NCI-H1436 (cell line): ENCODE results near the gene PKP2.

Source experiments
- DNase-seq: peaks from one replicate; lab custom pipeline; 2025; lab: John Stamatoyannopoulos, UW

PKP2 gene

GRCh38 chr12:32809846-32810245 is 86.7 kb downstream of the PKP2 start:
- no peak for DNase-seq

- no peak for DNase-seq
These were observed 87.4 kb downstream of the PKP2 start for GRCh38 chr12:32809196-32809595.

GRCh38 chr12:32804301-32804700 is 92.3 kb downstream of the PKP2 start:
- no peak for DNase-seq

- DNase-seq = no peak
These were observed 95.2 kb downstream of the PKP2 start for GRCh38 chr12:32801269-32801980.

- DNase-seq = no peak
These were observed 102.3 kb downstream of the PKP2 start for GRCh38 chr12:32794281-32794680.

- no peak for DNase-seq
These were observed 106.7 kb downstream of the PKP2 start for GRCh38 chr12:32789916-32790315.

- no peak for DNase-seq
These were observed 107.1 kb downstream of the PKP2 start for GRCh38 chr12:32789446-32789845.

- DNase-seq = no peak
These were observed 108.2 kb downstream of the PKP2 start for GRCh38 chr12:32788405-32788804.

- no peak for DNase-seq
These were observed 111.0 kb downstream of the PKP2 start for GRCh38 chr12:32785557-32785956.

- no peak for DNase-seq
These were observed 113.5 kb downstream of the PKP2 start for GRCh38 chr12:32783029-32783428.

- no peak for DNase-seq
These were observed 116.5 kb downstream of the PKP2 start for GRCh38 chr12:32780071-32780470.

GRCh38 chr12:32777691-32778175 is 118.8 kb downstream of the PKP2 start:
- DNase-seq = no peak

GRCh38 chr12:32777159-32777558 is 119.4 kb downstream of the PKP2 start:
- DNase-seq = no peak

- DNase-seq = no peak
These were observed 120.3 kb downstream of the PKP2 start for GRCh38 chr12:32776258-32776657.

GRCh38 chr12:32773691-32774090 is 122.9 kb downstream of the PKP2 start:
- DNase-seq = no peak

GRCh38 chr12:32770141-32770540 is 126.4 kb downstream of the PKP2 start:
- no peak for DNase-seq

GRCh38 chr12:32768518-32768917 is 128.1 kb downstream of the PKP2 start:
- no peak for DNase-seq

- no peak for DNase-seq
These were observed 130.7 kb downstream of the PKP2 start for GRCh38 chr12:32765906-32766305.

GRCh38 chr12:32761716-32762115 is 134.9 kb downstream of the PKP2 start:
- DNase-seq = no peak

GRCh38 chr12:32757157-32757556 is 139.4 kb downstream of the PKP2 start:
- no peak for DNase-seq

GRCh38 chr12:32756476-32757066 is 140.0 kb downstream of the PKP2 start:
- no peak for DNase-seq

GRCh38 chr12:32755654-32756475 is 140.7 kb downstream of the PKP2 start, which contains the start of gene YARS2:
Gene YARS2 (minus strand): TSS chr12:32755897. CDS start chr12:32755874, 23 bp downstream.
- peak; percentile 97 for DNase-seq
